Liver (tissue), 9 donors: ENCODE results near the gene MEI4. TPM values are rescaled to one million over a fixed set of nuclear protein-coding genes. Genes with fewer than 3 reads are reported as not detected.

Experiments
- DNase-seq: peaks from one replicate; pipeline ENCODE4 v3.0.0-alpha.2; 2017; ENCODE audit warnings: low spot score
- H3K27ac ChIP-seq, 2 donors: one replicate each; pipeline ENCODE4 v1.7.0; 2013; ENCODE audit warnings: inconsistent platforms in 2 of 2, low read length in 2 of 2, control low read depth in 1 of 2, low read depth in 1 of 2, mild to moderate bottlenecking in 1 of 2
- H3K27me3 ChIP-seq, 4 donors: one replicate each; pipeline versions ENCODE4 v1.6.1 to v1.7.0; 2013; ENCODE audit warnings: low read length in 3 of 4, inconsistent platforms in 1 of 4, mild to moderate bottlenecking in 1 of 4, moderate library complexity in 1 of 4; ENCODE audit not compliant: control insufficient read depth in 4 of 4, insufficient read depth in 4 of 4
- H3K36me3 ChIP-seq, 4 donors: one replicate each; pipeline versions ENCODE4 v1.6.1 to v1.7.0; 2013; ENCODE audit warnings: low read length in 3 of 4, mild to moderate bottlenecking in 3 of 4, low read depth in 1 of 4, moderate library complexity in 1 of 4; ENCODE audit not compliant: control insufficient read depth in 4 of 4, insufficient read depth in 3 of 4
- H3K4me1 ChIP-seq, 4 donors: one replicate each; pipeline versions ENCODE4 v1.6.1 to v1.7.0; 2013; ENCODE audit warnings: low read length in 3 of 4, mild to moderate bottlenecking in 3 of 4, moderate library complexity in 1 of 4; ENCODE audit not compliant: control insufficient read depth in 4 of 4, insufficient read depth in 4 of 4
- H3K4me3 ChIP-seq, 3 donors: one replicate each; pipeline versions ENCODE4 v1.6.1 to v1.7.0; 2013; ENCODE audit warnings: low read length in 3 of 3, control low read depth in 1 of 3, low read depth in 1 of 3, mild to moderate bottlenecking in 1 of 3
- H3K9ac ChIP-seq, 2 donors: one replicate each; pipeline ENCODE4 v1.7.0; 2013; ENCODE audit warnings: low read length in 2 of 2, mild to moderate bottlenecking in 2 of 2, moderate library complexity in 2 of 2, control low read depth in 1 of 2, low read depth in 1 of 2
- H3K9me3 ChIP-seq, 4 donors: one replicate each; pipeline versions ENCODE4 v1.6.1 to v1.7.0; 2013; ENCODE audit warnings: low read length in 3 of 4; ENCODE audit not compliant: control insufficient read depth in 4 of 4
- HNF4A ChIP-seq, 2 donors: conservative IDR thresholded peaks; 2 replicates each; pipeline ENCODE4 v1.6.1; 2016; ENCODE audit warnings: antibody characterized with exemption in 2 of 2, mild to moderate bottlenecking in 2 of 2
- RAD21 ChIP-seq, 2 donors: IDR thresholded peaks; 2 replicates each; pipeline ENCODE4 v1.6.1; 2016; ENCODE audit warnings: antibody characterized with exemption in 2 of 2, mild to moderate bottlenecking in 2 of 2
- YY1 ChIP-seq: IDR thresholded peaks from 2 replicates; pipeline ENCODE4 v1.6.1; 2016; ENCODE audit warnings: antibody characterized with exemption, mild to moderate bottlenecking
- polyA plus RNA-seq, 2 donors: library from polyadenylated mRNA; stranded (reverse) in 1 of 2; unstranded in 1 of 2; fragments of 200-250 nt in 1 of 2; fragments of >200 nt in 1 of 2; fragmentation: Nextera tagmentation in 1 of 2; extraction: Ambion mirVana in 1 of 2; gene quantifications; one replicate each; pipeline versions ENCODE4 v1.2.1 to v1.2.3, GENCODE V29; 2013 to 2015
- total RNA-seq, 2 donors: library from RNA; depleted of rRNA; stranded (reverse); fragments of >200 nt; gene quantifications; one replicate each; pipeline ENCODE4 v1.2.3, GENCODE V29; 2014
- TF ChIP-seq, protein P1 (sequence below): IDR thresholded peaks from 2 replicates; pipeline ENCODE4 v1.6.1; 2016; ENCODE audit warnings: antibody characterized with exemption
- donor health status: healthy.
- donor health status: healthy.
- donor health status: healthy.
- donor health status: healthy.
- donor health status: healthy.

MEI4 gene
- total and polyA plus RNA-seq, 4 donors = 0.36 to 0.84 (median 0.42) TPM

GRCh38 chr6:77972334-77972733 lies 319.5 kb downstream of the MEI4 start:
- TF ChIP-seq YY1 (no peak), RAD21 (IDR thresholded peaks at IDR 0.05) (no peak), HNF4A (conservative IDR thresholded peaks at IDR 0.05) (no peak)
- TF ChIP-seq, protein P1, sequence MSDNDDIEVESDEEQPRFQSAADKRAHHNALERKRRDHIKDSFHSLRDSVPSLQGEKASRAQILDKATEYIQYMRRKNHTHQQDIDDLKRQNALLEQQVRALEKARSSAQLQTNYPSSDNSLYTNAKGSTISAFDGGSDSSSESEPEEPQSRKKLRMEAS = no peak

More at GRCh38 chr6:77972334-77972733, 319.5 kb downstream of the MEI4 start:
- no peak for DNase-seq
- peaks cover 0 to 5% (median 1%) of the 10 kb centered on the region in 4 donors for H3K9me3 ChIP-seq
- H3K36me3 ChIP-seq = no peaks in the 10 kb centered on the region
- peaks cover 0 to 2% (median 0%) of the 10 kb centered on the region in 4 donors for H3K27me3 ChIP-seq
- H3K4me1 ChIP-seq = no peaks in the 10 kb centered on the region
- H3K9ac ChIP-seq = no peak overlapping the region
- H3K27ac ChIP-seq = no peak overlapping the region
- H3K4me3 ChIP-seq = no peak overlapping the region

Other genes starting within 250 kb of the MEI4 start
- gene HTR1B, start 189.5 kb upstream of the MEI4 start, total RNA-seq = under 1 TPM in 1 of 2 donors, not detected in 1; 0.08 TPM
- gene HTR1B, start 189.5 kb upstream of the MEI4 start, polyA plus RNA-seq = not detected